Stimulated activated memory B cell treated with anti-CD40 and anti-IgM and Interleukin-4, amounts not matched to agents 10 μg/mL and 1 μg/mL and 100 μg/mL, for 72 hours (primary cell): ENCODE data around the gene RAB1A.
"Not testable (repeated sequence)": the region's sequence is repeated elsewhere in the genome, so short reads cannot be mapped to it uniquely, and the experiment has no call there.

Source experiments
- ATAC-seq: fragments of 150-1000 bp; cut with Tn5 transposase; 2 replicates; pipeline ENCODE4 v1.10.0; 2021
- H3K27ac Mint-ChIP-seq: one replicate; pipeline ENCODE4 v1.8.0; 2022; ENCODE audit warnings: mild to moderate bottlenecking, mixed read lengths
- H3K27me3 Mint-ChIP-seq: one replicate; pipeline ENCODE4 v1.8.0; 2022; ENCODE audit warnings: mixed read lengths
- H3K36me3 Mint-ChIP-seq: one replicate; pipeline ENCODE4 v1.8.0; 2022; ENCODE audit warnings: mixed read lengths
- H3K4me1 Mint-ChIP-seq: one replicate; pipeline ENCODE4 v1.8.0; 2022; ENCODE audit warnings: mixed read lengths
- H3K4me3 Mint-ChIP-seq: one replicate; pipeline ENCODE4 v1.8.0; 2022; ENCODE audit warnings: mild to moderate bottlenecking, moderate library complexity, mixed read lengths
- H3K9me3 Mint-ChIP-seq: one replicate; pipeline ENCODE4 v1.8.0; 2022; ENCODE audit warnings: mixed read lengths

Gene RAB1A

DNA sequence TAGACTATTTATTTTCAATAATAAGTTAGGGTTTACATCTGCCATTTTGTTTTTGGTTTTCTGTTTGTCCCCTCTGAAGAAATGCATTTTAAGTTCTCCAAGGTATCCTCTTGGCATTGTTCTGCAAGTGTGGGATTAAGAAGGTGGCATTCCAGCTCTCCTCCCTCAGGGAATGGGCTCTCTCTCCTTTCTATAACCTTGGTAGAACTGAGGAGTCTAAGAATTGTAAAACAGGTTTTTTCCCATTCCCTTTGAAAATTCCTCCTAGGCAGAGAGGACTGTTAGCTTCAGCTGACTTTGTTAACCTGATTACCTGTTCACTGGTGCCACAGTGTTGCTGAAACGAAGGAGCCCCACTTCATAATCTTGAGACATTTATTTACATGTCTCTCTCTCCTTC is 26.1 kb upstream of the RAB1A start:
- H3K4me3 Mint-ChIP-seq, result no peak overlapping the region

DNA sequence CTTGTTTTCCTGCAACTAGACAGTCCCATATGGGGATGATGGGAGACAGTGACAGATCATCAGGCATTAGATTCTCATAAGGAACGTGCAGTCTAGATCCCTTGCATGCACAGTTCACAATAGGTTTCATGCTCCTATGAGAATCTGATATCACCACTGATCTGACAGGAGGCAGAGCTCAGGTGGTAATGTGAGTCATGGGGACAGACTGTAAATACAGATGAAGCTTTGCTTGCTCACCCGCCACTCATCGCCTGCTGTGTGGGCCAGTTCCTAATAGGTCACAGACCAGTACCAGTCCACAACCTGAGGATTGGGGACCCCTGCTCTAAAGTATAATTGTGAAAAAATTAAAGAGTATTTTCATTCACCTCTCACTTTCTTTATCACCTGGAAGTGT is 23.6 kb upstream of the RAB1A start:
- ATAC-seq, result no peak
- H3K4me3 Mint-ChIP-seq, result no peak overlapping the region
- no peaks in the 10 kb centered on the region for H3K4me1 Mint-ChIP-seq
- H3K27me3 Mint-ChIP-seq, result no peaks in the 10 kb centered on the region
- H3K27ac Mint-ChIP-seq, result no peak overlapping the region
- no peaks in the 10 kb centered on the region for H3K9me3 Mint-ChIP-seq
- H3K36me3 Mint-ChIP-seq, result no peaks in the 10 kb centered on the region

More for the DNA sequence above, 26.1 kb upstream of the RAB1A start:
- ATAC-seq, result no peak
- H3K36me3 Mint-ChIP-seq, result no peaks in the 10 kb centered on the region
- peaks cover 8% of the 10 kb centered on the region for H3K27me3 Mint-ChIP-seq
- no peak overlapping the region for H3K27ac Mint-ChIP-seq
- H3K4me1 Mint-ChIP-seq, result peaks cover 9% of the 10 kb centered on the region
- H3K9me3 Mint-ChIP-seq, result no peaks in the 10 kb centered on the region

DNA sequence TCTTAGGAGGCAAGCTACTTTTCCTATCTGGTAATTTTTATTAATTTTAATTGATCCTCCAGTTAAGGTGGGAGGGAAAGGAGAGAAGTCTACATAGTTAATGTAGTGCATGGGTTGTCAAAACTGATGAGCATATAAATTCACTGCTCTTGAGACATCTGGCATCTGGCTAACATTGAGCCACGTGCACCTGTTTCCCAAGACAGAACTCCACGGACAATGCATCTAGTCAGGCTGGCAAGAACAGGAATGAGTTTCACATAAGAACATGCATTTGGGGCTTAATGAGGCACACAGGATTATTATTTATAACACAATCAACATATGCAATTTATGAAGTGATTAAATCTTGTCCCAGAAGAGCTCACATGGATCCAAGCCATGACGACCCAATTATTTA is 16.2 kb upstream of the RAB1A start:
- no peaks in the 10 kb centered on the region for H3K4me1 Mint-ChIP-seq
- H3K9me3 Mint-ChIP-seq, result peaks cover 3% of the 10 kb centered on the region
- H3K27me3 Mint-ChIP-seq, result peaks cover 8% of the 10 kb centered on the region
- H3K27ac Mint-ChIP-seq, result no peak overlapping the region
- no peak for ATAC-seq
- H3K36me3 Mint-ChIP-seq, result no peaks in the 10 kb centered on the region
- H3K4me3 Mint-ChIP-seq, result no peak overlapping the region

DNA sequence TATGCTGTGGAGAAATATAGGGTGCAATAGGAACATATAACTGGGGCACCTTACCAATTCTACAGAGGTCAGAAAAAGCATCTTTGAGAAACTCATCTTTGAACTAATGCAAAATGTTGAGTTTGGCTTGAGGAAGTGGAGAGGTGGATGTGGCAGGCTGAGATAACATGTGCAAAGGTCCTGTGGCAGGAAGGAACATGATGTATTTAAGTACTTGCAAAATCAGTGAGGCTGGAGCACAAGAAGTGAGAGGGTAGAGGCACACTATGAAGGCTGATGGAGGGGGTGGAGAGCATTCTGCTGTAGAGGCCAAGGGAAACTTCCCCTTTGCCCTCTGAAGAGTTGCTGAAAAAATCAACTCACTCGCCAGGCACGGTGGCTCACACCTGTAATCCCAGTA is 14.7 kb upstream of the RAB1A start:
- Mint-ChIP-seq H3K4me1 (no peaks in the 10 kb centered on the region), H3K27ac (no peak overlapping the region), H3K36me3 (no peaks in the 10 kb centered on the region)

DNA sequence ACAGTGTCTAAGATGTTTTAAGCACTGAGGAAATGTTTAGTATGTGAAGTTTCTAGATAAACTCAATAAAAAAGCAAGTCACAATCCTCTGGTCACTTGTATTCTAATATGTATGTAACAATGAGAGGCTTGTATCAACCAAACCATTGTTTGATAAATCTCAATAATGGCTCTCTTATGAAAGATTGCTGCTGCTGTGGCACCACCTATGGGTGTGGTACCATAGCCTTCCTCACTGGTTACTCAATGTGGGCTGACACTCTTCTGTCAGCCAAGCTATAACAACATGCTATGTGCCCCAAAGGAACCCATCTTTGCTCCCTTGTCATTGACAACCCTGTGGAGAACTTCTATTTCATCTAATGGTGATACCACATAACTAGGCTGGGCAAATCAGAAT is 12.6 kb upstream of the RAB1A start:
- H3K4me3 Mint-ChIP-seq, result no peak overlapping the region
- H3K4me1 Mint-ChIP-seq, result no peaks in the 10 kb centered on the region
- ATAC-seq, result no peak
- H3K27ac Mint-ChIP-seq, result no peak overlapping the region
- H3K36me3 Mint-ChIP-seq, result no peaks in the 10 kb centered on the region
- H3K27me3 Mint-ChIP-seq, result peaks cover 8% of the 10 kb centered on the region
- peaks cover 3% of the 10 kb centered on the region for H3K9me3 Mint-ChIP-seq

More for the DNA sequence above, 14.7 kb upstream of the RAB1A start:
- ATAC-seq, result no peak
- H3K9me3 Mint-ChIP-seq, result peaks cover 3% of the 10 kb centered on the region
- no peak overlapping the region for H3K4me3 Mint-ChIP-seq
- peaks cover 8% of the 10 kb centered on the region for H3K27me3 Mint-ChIP-seq

DNA sequence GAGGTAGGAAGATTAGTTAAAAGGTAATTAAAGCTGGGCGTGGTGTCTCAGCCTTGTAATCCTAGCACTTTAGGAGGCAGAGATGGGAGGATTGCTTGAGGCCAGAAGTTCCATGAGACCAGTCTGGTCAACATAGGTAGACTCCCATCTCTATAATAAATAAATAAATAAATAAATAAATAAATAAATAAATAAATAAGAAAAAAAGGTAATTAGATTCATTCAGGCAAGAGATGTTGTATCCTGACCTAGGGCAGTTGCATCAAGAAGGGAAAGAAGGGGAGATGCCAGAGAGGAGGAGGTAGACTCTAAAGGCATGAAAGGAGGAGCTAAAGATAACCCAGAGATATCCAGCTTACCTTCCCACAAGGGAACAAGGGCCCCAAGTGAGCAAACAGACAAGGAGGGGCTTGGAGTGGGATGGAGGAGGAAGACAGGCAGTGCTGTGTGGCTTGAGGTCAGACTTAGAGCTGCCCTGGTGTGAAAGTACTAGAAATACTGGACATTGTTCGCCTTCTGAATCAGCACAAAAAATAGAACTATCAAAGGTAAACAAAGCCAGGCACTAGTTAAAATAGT is 7.4 kb upstream of the RAB1A start:
- H3K27me3 Mint-ChIP-seq, result no peaks in the 10 kb centered on the region
- H3K4me3 Mint-ChIP-seq, result no peak overlapping the region
- no peaks in the 10 kb centered on the region for H3K36me3 Mint-ChIP-seq
- ATAC-seq, result no peak
- no peak overlapping the region for H3K27ac Mint-ChIP-seq
- H3K4me1 Mint-ChIP-seq, result no peaks in the 10 kb centered on the region
- no peaks in the 10 kb centered on the region for H3K9me3 Mint-ChIP-seq

DNA sequence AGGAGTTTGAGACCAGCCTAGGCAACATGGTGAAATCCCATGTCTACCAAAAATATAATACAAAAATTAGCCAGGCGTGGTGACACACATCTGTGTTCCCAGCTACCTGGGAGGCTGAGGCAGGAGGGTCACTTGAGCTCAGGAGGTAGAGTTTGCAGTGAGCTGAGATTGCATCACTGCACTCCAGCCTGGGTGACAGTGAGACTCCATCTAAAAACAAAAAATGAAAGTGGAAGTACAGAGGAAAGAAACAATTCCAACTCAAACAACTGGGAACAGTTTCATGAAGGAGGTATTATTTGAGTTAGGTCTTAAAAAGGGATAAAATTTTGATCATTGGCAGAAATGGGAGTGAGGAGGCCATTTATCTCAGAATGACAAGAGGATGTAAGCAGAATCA is 6.3 kb upstream of the RAB1A start:
- no peak overlapping the region for H3K27ac Mint-ChIP-seq
- H3K9me3 Mint-ChIP-seq, result no peaks in the 10 kb centered on the region
- no peaks in the 10 kb centered on the region for H3K27me3 Mint-ChIP-seq
- ATAC-seq, result no peak
- no peaks in the 10 kb centered on the region for H3K4me1 Mint-ChIP-seq
- no peak overlapping the region for H3K4me3 Mint-ChIP-seq
- H3K36me3 Mint-ChIP-seq, result no peaks in the 10 kb centered on the region

DNA sequence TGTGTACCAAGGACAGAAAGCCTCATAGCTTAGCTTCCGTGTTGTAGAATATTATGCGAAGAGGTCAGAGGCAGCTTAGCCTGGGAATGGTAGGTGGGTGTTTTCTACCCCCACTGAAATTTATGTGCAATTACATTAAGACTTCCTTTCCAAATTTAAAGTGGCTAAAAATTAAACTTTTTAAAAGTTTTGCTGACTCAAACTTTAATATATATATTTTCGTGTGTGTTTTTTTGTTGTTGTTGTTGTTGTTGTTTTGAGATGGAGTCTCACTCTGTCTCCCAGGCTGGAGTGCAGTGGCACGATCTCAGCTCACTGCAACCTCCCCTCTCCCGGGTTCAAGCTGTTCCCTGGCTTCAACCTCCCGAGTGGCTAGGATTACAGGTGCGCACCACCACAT is 4.3 kb upstream of the RAB1A start:
- ATAC-seq, result no peak
- Mint-ChIP-seq H3K4me3 (no peak overlapping the region), H3K4me1 (peaks cover 6% of the 10 kb centered on the region), H3K9me3 (no peaks in the 10 kb centered on the region), H3K36me3 (peaks cover 5% of the 10 kb centered on the region), H3K27me3 (no peaks in the 10 kb centered on the region), H3K27ac (no peak overlapping the region)

DNA sequence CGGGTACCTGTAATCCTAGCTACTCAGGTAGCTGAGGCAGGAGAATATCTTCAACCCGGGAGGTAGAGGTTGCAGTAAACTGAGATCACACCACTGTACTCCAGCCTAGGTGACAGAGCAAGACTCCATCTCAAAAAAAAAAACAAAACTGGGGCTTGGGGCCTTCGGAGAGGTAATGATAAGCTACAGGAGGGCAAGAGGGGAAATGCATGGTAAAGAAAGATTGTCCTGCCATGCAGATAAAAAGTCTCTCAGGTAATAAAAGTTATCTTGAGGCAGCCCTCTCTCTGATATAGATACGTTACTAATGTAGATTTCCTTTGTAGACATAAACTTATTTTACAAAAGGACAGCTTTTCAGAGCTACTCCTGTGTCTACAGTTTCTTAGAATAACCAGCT is 3.7 kb upstream of the RAB1A start:
- no peak overlapping the region for H3K4me3 Mint-ChIP-seq
- peaks cover 5% of the 10 kb centered on the region for H3K36me3 Mint-ChIP-seq
- H3K9me3 Mint-ChIP-seq, result no peaks in the 10 kb centered on the region
- no peak for ATAC-seq
- H3K27ac Mint-ChIP-seq, result no peak overlapping the region
- H3K27me3 Mint-ChIP-seq, result no peaks in the 10 kb centered on the region
- peaks cover 12% of the 10 kb centered on the region for H3K4me1 Mint-ChIP-seq

DNA sequence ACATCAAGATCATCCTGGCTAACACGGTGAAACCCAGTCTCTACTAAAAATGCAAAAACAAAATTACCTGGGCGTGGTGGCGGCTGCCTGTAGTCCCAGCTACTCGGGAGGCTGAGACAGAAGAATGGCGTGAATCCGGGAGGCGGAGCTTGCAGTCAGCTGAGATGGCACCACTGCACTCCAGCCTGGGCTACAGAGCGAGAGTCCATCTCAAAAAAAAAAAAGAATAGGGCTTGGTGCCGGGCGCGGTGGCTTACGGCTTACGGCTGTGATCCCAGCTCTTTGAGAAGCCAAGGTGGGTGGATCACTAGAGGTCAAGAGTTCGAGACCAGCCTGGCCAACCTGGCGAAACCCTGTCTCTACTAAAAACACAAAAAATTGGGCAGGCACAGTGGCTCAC is 3.0 kb upstream of the RAB1A start:
- ATAC-seq, H3K9me3 Mint-ChIP-seq, H3K4me3 Mint-ChIP-seq, H3K27ac Mint-ChIP-seq, H3K27me3 Mint-ChIP-seq, H3K36me3 Mint-ChIP-seq: not testable (repeated sequence)
- H3K4me1 Mint-ChIP-seq, result peaks cover 16% of the 10 kb centered on the region

DNA sequence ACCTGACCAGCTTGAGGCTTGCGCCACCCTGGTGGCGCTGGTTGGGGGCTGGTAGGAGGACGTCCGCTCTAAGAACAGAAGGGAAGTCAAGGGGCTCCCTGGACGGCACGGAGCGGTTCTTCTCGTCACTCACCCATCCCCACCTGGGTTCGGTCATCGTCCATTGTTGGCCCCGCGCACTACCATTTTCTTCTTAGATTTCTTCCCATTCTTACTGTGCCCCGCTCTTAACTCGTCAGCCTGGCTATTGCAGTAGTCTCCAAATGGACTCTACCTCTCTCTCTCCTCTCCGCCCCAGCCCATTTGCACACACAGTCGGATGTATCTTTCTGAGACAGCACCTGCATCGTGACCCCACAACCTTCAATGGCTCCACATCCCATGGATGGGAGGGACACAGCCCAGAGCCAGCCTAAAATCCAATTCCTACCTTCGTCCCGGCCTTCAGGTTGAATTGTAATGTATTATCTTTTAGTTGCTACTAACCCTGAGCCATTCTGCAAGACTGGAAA is 814 bp upstream of the RAB1A start:
- Mint-ChIP-seq H3K27me3 (no peaks in the 10 kb centered on the region), H3K27ac (peak overlapping the region; percentile 96), H3K9me3 (no peaks in the 10 kb centered on the region), H3K4me3 (peak overlapping the region; percentile 99), H3K36me3 (peaks cover 12% of the 10 kb centered on the region), H3K4me1 (peaks cover 34% of the 10 kb centered on the region)
- peak; percentile 53 for ATAC-seq

DNA sequence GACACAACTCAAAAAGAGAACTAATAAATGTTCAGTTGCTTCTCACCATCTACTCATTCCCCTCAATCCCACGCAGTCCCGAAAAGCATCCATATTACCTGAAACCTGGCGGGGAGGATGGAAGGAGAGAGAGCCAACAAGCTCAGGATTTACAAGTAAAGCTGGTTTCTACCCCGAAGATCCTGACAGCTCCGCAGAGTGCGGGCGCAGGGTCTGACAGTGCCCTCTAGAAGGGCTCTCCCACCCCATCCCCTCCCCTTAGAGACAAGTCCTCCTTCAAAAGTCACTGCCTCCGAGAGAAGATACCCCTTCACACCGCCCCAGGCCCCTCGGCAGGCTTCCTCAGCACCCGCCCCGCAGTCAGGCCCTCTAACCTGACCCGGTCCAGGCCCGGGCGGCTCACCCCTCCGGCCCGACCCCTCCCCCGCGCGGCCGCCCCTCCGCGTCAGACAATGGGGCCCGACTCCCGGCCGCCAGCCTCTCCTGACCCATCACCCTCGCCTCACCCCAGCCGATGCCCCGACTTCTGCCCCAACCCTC is 550 bp downstream of the RAB1A start:
- ATAC-seq, result peak; percentile 24
- Mint-ChIP-seq H3K36me3 (peaks cover 12% of the 10 kb centered on the region), H3K4me1 (peaks cover 43% of the 10 kb centered on the region), H3K27me3 (no peaks in the 10 kb centered on the region), H3K9me3 (no peaks in the 10 kb centered on the region), H3K4me3 (peak overlapping the region; percentile 99), H3K27ac (peak overlapping the region; percentile 96)

DNA sequence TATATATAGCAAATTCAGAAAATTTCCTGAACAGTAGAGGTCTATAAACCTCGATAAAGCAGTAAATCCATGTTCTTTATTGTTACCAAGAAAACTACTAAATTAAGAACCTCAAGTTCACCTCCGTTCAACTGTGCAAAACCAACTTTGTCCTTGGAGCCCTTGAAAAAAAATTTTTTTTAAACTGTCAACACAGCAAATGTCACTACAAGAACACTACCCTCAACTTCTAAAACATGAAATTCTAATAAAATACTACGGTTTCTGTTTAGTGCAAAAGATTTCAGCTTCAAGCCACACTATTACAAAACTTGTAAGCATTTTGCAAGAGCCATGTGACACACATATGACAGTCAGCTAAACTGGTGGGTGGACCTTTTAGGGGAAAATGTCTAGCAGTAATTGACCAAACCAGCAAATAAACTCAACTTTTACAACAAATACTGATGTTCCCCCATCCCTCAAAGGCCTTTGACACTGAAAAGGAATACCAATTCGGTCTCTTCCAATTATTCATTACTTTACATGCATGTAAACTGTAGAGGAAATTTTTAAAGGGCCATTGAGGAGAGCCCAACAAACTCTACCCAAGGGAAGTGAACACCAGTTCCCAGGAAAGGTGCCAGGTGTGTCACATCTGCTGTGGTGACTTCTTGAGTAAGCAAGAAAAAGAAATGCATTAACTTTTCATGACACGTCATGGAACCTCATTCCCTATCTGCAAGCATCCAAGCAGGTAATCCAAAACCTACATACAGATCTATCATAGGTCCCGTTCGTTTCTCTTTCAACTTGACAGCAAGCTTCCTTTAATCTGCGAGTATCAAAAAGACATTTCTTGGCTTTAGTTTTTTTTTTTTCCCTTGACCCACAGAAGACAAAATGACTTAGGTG is 1.4 kb downstream of the RAB1A start:
- no peak for ATAC-seq
- H3K4me1 Mint-ChIP-seq, result peaks cover 46% of the 10 kb centered on the region
- H3K27me3 Mint-ChIP-seq, result no peaks in the 10 kb centered on the region
- peak overlapping the region; percentile 96 for H3K27ac Mint-ChIP-seq
- no peaks in the 10 kb centered on the region for H3K9me3 Mint-ChIP-seq
- peak overlapping the region; percentile 99 for H3K4me3 Mint-ChIP-seq
- peaks cover 12% of the 10 kb centered on the region for H3K36me3 Mint-ChIP-seq

DNA sequence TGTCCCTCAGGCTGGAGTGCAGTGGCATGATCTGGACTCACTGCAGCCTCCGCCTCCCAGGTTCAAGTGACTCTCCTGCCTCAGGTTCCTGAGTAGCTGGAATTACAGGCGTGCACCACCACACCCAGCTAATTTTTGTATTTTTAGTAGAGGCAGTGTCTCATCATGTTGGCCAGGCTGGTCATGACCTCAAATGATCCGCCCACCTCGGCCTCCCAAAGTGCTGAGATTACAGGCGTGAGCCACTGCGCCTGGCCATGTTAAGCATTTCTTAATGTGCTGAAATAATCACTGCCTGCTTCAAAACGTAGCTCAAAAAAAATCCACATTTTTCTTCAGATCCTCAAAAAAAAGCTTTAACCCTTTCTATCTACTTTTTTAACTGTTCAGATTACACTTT is 4.4 kb downstream of the RAB1A start:
- H3K27ac Mint-ChIP-seq, H3K27me3 Mint-ChIP-seq, H3K9me3 Mint-ChIP-seq, H3K4me3 Mint-ChIP-seq, ATAC-seq: not testable (repeated sequence)
- Mint-ChIP-seq H3K36me3 (peaks cover 12% of the 10 kb centered on the region), H3K4me1 (peaks cover 62% of the 10 kb centered on the region)

DNA sequence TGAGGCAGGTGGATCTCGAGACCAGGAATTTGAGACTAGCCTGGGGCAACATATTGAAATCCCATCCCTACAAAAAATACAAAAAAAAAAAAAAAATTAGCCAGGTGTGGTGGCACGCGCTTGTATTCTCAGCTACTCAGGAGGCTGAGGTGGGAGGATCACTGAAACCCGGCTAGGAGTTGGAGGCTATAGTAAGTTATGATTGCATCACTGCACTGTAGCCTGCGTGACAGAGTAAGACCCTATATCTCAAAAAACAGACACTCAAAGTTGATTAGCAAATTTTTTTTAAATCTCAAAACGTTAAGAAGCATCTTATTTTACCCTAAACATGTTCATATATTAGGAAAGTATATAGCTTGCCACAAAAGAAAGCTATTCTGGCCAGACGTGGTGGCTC is 7.6 kb downstream of the RAB1A start:
- H3K36me3 Mint-ChIP-seq, result peaks cover 6% of the 10 kb centered on the region
- peaks cover 71% of the 10 kb centered on the region for H3K4me1 Mint-ChIP-seq
- ATAC-seq, result no peak
- no peaks in the 10 kb centered on the region for H3K27me3 Mint-ChIP-seq
- no peak overlapping the region for H3K27ac Mint-ChIP-seq
- no peak overlapping the region for H3K4me3 Mint-ChIP-seq
- no peaks in the 10 kb centered on the region for H3K9me3 Mint-ChIP-seq
